Measurements from ENCODE around the gene MPZ.

The MPZ gene

GRCh38 chr1:161311595-161312181, 1.9 kb upstream of the MPZ start:
- FAIRE-seq (no peak), DNase-seq (ENCODE audit: insufficient read length, low spot score) (no peak)
- TF ChIP-seq, protein P1, sequence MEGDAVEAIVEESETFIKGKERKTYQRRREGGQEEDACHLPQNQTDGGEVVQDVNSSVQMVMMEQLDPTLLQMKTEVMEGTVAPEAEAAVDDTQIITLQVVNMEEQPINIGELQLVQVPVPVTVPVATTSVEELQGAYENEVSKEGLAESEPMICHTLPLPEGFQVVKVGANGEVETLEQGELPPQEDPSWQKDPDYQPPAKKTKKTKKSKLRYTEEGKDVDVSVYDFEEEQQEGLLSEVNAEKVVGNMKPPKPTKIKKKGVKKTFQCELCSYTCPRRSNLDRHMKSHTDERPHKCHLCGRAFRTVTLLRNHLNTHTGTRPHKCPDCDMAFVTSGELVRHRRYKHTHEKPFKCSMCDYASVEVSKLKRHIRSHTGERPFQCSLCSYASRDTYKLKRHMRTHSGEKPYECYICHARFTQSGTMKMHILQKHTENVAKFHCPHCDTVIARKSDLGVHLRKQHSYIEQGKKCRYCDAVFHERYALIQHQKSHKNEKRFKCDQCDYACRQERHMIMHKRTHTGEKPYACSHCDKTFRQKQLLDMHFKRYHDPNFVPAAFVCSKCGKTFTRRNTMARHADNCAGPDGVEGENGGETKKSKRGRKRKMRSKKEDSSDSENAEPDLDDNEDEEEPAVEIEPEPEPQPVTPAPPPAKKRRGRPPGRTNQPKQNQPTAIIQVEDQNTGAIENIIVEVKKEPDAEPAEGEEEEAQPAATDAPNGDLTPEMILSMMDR (IDR thresholded peaks at IDR 0.05; ENCODE audit: insufficient read depth, missing control alignments) = no peak

DNA sequence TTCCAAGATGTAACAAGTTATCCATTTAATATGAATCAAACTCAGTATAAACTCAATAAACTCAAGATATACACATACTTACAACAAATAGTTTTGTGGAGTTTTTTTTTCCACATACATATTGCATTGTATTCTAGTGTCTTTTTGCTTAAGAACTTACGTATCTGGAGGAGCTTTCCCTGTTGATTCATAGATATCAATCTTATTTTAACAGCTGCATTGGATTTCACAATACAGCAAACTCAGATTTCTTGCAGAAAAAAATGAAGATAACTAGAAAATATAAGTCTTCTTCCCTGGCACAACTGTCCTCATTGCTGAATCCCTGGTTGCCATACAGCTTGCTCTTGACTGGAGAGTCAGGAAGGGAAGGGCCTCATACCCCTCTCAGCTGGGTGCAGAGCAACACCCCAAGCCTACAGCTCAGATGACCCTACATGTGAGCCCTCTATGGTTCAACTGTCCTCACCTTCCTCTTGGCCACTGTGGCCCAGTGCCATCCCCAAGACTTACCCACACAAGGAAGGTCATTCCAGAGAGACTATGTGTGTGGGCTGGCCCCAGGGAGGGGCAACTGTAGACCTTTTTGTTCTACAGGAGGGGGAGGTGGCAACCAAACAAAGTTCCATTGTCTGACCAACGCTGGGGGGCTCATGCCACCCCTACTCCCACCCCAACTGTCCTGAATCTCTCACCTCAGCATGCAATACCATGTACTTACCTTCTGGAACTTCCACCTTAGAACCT, 1.7 kb downstream of the MPZ start:
- TF ChIP-seq, protein P1 (IDR thresholded peaks at IDR 0.05; ENCODE audit: insufficient read depth, missing control alignments) = no peak
- DNase-seq (ENCODE audit: insufficient read length, low spot score) = no peak
- no peak for FAIRE-seq

GRCh38 chr1:161307230-161307768, 2.5 kb downstream of the MPZ start:
- DNase-seq (ENCODE audit: insufficient read length, low spot score) (no peak), FAIRE-seq (no peak)
- TF ChIP-seq, protein P1 (IDR thresholded peaks at IDR 0.05; ENCODE audit: insufficient read depth, missing control alignments) = no peak

DNA sequence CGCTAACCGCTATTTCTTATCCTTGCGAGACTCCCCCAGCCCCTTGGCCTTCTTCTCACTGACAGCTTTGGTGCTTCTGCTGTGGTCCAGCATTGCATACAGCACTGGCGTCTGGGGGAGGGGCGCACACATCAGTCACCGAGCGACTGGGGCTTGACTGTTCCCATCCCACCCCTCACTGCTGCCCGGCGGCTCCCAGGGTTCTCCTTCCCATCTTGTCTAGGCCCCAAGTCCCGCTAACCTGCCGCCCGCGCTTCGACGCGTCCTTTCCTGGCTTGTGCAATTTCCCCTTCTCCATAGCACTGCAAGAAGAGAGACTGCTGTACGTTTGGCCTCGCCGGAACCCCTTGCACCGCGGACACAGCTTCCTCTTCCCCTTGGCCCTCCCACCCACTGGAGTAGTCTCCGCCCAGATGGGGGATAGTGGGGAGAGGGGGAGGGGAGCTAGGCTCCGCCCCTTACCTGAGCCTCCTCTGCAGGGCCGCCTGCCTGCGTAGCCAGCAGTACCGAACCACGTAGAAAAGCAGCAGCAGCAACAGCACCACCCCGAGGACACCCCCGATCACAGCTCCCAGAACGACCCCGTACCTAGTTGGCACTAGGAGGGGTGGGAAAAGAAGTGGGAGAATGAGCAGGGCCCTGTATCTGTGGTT, 3.8 kb downstream of the MPZ start:
- FAIRE-seq (no peak), DNase-seq (ENCODE audit: insufficient read length, low spot score) (peak; percentile 66)
- TF ChIP-seq, protein P1 (IDR thresholded peaks at IDR 0.05; ENCODE audit: insufficient read depth, missing control alignments) = no peak

DNA sequence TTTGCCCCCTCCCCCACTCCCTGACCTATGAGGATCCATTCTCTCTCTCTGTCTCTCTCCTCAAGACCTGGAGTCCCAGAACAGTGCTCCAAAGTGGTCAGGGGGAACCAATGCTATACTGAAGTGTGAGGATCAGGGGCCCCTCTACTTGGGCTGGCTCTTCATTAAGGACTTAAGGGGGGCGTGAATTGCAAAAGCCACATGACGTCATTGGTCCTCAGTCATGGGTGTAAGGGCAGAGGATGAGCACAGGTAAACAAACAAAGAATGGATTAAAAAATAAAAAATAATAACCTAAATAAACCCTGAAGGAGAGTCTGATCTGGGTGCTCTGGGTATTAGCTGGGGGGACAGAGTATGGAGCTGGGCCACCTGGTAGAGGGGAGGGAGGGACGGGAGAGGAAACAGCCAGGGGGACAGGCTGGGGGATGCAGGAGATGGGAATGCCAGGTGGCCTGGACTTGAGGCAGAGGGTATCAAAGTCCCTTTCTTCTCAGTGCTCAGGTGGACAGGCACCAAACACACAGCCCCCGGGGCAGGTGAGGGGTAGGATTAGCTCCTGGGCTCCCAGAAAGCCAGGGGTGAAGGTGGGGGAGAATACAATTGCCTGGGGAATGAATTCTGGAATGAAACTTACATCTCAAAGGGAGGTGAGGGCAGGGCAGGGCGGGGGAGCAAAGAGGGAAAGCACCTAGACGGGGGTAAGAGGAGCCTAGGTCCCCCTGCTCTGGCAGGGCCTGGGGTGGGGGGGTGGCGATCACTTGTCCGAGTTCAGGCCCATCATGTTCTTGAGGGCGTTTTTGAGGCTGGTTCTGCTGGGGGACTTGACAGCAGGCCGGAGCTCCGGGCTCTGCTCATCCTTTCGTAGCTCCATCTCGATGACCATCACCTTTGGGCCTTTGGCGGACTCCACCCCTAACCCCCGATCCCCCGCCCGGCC, 4.6 kb downstream of the MPZ start:
- TF ChIP-seq, protein P1 (IDR thresholded peaks at IDR 0.05; ENCODE audit: insufficient read depth, missing control alignments) = no peak
- FAIRE-seq (no peak), DNase-seq (ENCODE audit: insufficient read length, low spot score) (no peak)

DNA sequence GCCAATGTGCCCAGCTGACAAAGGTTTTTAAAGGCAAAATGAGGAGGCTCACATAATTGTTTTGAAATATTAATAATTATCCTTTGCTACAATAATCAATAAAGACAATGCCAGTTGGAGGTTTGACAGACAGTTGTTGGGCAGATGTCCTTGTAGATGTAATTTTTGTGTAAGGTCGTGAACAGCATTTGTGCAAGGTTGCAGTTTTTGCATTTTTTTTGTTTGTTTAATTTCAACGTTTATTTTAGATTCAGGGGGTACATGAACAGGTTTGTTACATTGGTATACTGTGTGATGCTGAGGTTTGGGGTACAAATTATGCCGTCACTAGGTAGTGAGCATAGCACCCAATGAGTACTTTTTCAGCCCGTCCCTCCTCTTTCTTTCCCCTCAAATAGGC, 9.3 kb downstream of the MPZ start:
- DNase-seq (ENCODE audit: insufficient read length, low spot score) = no peak
- FAIRE-seq = no peak
- TF ChIP-seq, protein P1 (IDR thresholded peaks at IDR 0.05; ENCODE audit: insufficient read depth, missing control alignments) = no peak
